ENCODE results near the gene SGCD.

DNA sequence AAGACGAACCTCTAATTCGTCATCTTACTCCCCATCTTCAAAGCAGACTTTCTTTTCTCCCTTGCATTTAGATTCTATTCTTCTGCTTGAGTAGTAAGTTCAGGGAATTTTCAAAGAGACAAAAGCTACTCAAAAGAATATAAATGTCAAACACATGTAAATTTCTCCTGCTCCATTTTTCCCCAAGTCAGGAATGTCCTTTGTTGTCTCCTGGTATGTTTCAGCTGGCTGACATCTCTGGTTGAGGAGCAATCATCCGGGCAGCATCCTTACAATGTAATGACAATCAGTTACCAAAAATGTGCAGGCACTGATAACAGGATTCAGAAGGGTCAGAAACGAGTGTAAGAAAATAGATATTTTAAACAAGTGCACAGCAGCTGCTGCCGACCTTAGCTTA lies 475.5 kb downstream of the SGCD start:
- TF ChIP-seq, protein P1, sequence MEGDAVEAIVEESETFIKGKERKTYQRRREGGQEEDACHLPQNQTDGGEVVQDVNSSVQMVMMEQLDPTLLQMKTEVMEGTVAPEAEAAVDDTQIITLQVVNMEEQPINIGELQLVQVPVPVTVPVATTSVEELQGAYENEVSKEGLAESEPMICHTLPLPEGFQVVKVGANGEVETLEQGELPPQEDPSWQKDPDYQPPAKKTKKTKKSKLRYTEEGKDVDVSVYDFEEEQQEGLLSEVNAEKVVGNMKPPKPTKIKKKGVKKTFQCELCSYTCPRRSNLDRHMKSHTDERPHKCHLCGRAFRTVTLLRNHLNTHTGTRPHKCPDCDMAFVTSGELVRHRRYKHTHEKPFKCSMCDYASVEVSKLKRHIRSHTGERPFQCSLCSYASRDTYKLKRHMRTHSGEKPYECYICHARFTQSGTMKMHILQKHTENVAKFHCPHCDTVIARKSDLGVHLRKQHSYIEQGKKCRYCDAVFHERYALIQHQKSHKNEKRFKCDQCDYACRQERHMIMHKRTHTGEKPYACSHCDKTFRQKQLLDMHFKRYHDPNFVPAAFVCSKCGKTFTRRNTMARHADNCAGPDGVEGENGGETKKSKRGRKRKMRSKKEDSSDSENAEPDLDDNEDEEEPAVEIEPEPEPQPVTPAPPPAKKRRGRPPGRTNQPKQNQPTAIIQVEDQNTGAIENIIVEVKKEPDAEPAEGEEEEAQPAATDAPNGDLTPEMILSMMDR (conservative IDR thresholded peaks at IDR 0.05; ENCODE audit: low read length): no peak
- no peak for TF ChIP-seq EZH2phosphoT487 (IDR thresholded peaks at IDR 0.05; ENCODE audit: borderline replicate concordance, low read depth, low read length)

Measured in OCI-LY7 (cell line).